GM12878 (cell line): ENCODE results near the gene MBOAT1. TPM values are rescaled to one million over a fixed set of nuclear protein-coding genes. Genes with fewer than 3 reads are reported as not detected.

Experiments used
- IRF5 ChIP-seq: fragments of 450-650 bp; IDR thresholded peaks from 2 replicates; pipeline ENCODE4 v1.6.1; 2017; ENCODE audit warnings: borderline replicate concordance
- NR2F1 ChIP-seq: fragments of 450-650 bp; conservative IDR thresholded peaks from 2 replicates; pipeline ENCODE4 v1.6.1; 2017; ENCODE audit warnings: mild to moderate bottlenecking
- PKNOX1 ChIP-seq: fragments of 450-650 bp; IDR thresholded peaks from 2 replicates; pipeline ENCODE4 v1.6.1; 2016; ENCODE audit warnings: mild to moderate bottlenecking
- RCOR1 ChIP-seq: conservative IDR thresholded peaks from 2 replicates; pipeline ENCODE4 v1.6.1; 2012; ENCODE audit warnings: low read depth, low read length, improper control_type of control experiment
- ZBTB33 ChIP-seq: fragments of 450-650 bp; IDR thresholded peaks from 2 replicates; pipeline ENCODE4 v1.6.1; 2017; ENCODE audit warnings: mild to moderate bottlenecking
- ZSCAN29 ChIP-seq: fragments of 450-650 bp; IDR thresholded peaks from 2 replicates; pipeline ENCODE4 v1.6.1; 2017; ENCODE audit warnings: mild to moderate bottlenecking, moderate library complexity
- polyA plus RNA-seq, 11 experiments: library from polyadenylated mRNA; depleted of rRNA in 4 of 11; unstranded in 6 of 11; stranded (reverse) in 5 of 11; fragments of >200 nt; fragmentation: Nextera tagmentation in 4 of 11; fragmentation: Illumina TruSeq in 1 of 11; extraction: Ambion mirVana in 4 of 11; extraction: Trizol in 1 of 11; gene quantifications; 1 replicate in 1 of 11; 2 replicates in 10 of 11; pipeline versions ENCODE4 v1.2.1 to v1.2.3, GENCODE V29; 2011 to 2016; ENCODE audit warnings: inconsistent platforms in 2 of 11, missing spikeins in 2 of 11, low read depth in 1 of 11
- total RNA-seq, 4 experiments: library from RNA; depleted of rRNA in 3 of 4; stranded (reverse); fragments of >200 nt in 3 of 4; fragmentation: Illumina TruSeq in 1 of 4; extraction: Trizol in 1 of 4; gene quantifications; 2 replicates each; pipeline versions ENCODE4 v1.2.1 to v1.2.3, GENCODE V29; 2013 to 2021

The MBOAT1 gene
- total and polyA plus RNA-seq, 10 of the 15 experiments (the other 5 are each of a cell fraction or from before 2014, with no cell fraction given) = 0.39 to 21.0 (median 11.6) TPM

- TF ChIP-seq PKNOX1 (no peak), ZBTB33 (no peak), NR2F1 (no peak), IRF5 (no peak), ZSCAN29 (no peak), RCOR1 (no peak)
Measured at GRCh38 chr6:20237677-20238460, 25.6 kb upstream of the MBOAT1 start (continued).
